ENCODE measurements around the gene LRWD1. TPM values are rescaled to one million over a fixed set of nuclear protein-coding genes. Genes with fewer than 3 reads are reported as not detected.

The LRWD1 gene
- total RNA-seq, 3 donors from 2014 or later: 7.4 to 20.6 (median 11.6) TPM

- no peak for TF ChIP-seq CTCF (IDR thresholded peaks at IDR 0.05)
- no peak for TF ChIP-seq POLR2A (IDR thresholded peaks at IDR 0.05)
- no peak for TF ChIP-seq POLR2AphosphoS5 (IDR thresholded peaks at IDR 0.05)
- Histone ChIP-seq H3K27ac (no peak overlapping the region), H3K36me3 (no peaks in the 10 kb centered on the region), H3K9me3 (no peaks in the 10 kb centered on the region), H3K27me3 (no peaks in the 10 kb centered on the region), H3K4me3 (no peak overlapping the region), H3K4me1 (no peaks in the 10 kb centered on the region)
- intact Hi-C loops (cut with DNase I; ENCODE audit: low total_unique reads): no loop called here
- no peak for DNase-seq (ENCODE audit: low spot score in 2 of 2)
These were observed 4.7 kb downstream of the LRWD1 start for GRCh38 chr7:102469351-102469971.

- H3K4me1 ChIP-seq: no peaks in the 10 kb centered on the region
- no peak for TF ChIP-seq CTCF (IDR thresholded peaks at IDR 0.05)
- H3K27ac ChIP-seq: no peak overlapping the region
- H3K4me3 ChIP-seq: no peak overlapping the region
- H3K9me3 ChIP-seq: no peaks in the 10 kb centered on the region
- H3K27me3 ChIP-seq: no peaks in the 10 kb centered on the region
- DNase-seq (ENCODE audit: low spot score in 2 of 2): peak in 1 of 2 donors; percentile 38
- H3K36me3 ChIP-seq: no peaks in the 10 kb centered on the region
- intact Hi-C loops (cut with DNase I; ENCODE audit: low total_unique reads): no loop called here
These were observed 5.4 kb downstream of the LRWD1 start for GRCh38 chr7:102469972-102470825.

GRCh38 chr7:102471791-102472125 is 7.0 kb downstream of the LRWD1 start:
- intact Hi-C loops (cut with DNase I; ENCODE audit: low total_unique reads): no loop called here
- no peak overlapping the region for H3K27ac ChIP-seq
- no peaks in the 10 kb centered on the region for H3K4me1 ChIP-seq
- no peaks in the 10 kb centered on the region for H3K9me3 ChIP-seq
- DNase-seq (ENCODE audit: low spot score in 2 of 2): peak in 1 of 2 donors; percentile 45
- H3K36me3 ChIP-seq: no peaks in the 10 kb centered on the region
- no peaks in the 10 kb centered on the region for H3K27me3 ChIP-seq
- no peak overlapping the region for H3K4me3 ChIP-seq
- TF ChIP-seq POLR2A (IDR thresholded peaks at IDR 0.05) (no peak), POLR2AphosphoS5 (IDR thresholded peaks at IDR 0.05) (no peak), CTCF (IDR thresholded peaks at IDR 0.05) (no peak)

GRCh38 chr7:102472126-102473041 is 7.6 kb downstream of the LRWD1 start:
- TF ChIP-seq POLR2AphosphoS5 (IDR thresholded peaks at IDR 0.05) (no peak), CTCF (IDR thresholded peaks at IDR 0.05) (no peak), POLR2A (IDR thresholded peaks at IDR 0.05) (no peak)
- peak in 1 of 2 donors; percentile 48 for DNase-seq (ENCODE audit: low spot score in 2 of 2)
- H3K36me3 ChIP-seq: no peaks in the 10 kb centered on the region
- no peaks in the 10 kb centered on the region for H3K4me1 ChIP-seq
- H3K9me3 ChIP-seq: no peaks in the 10 kb centered on the region
- intact Hi-C loops (cut with DNase I; ENCODE audit: low total_unique reads): no loop called here
- H3K27ac ChIP-seq: no peak overlapping the region
- no peak overlapping the region for H3K4me3 ChIP-seq
- no peaks in the 10 kb centered on the region for H3K27me3 ChIP-seq
